A549 (cell line): ENCODE measurements around the gene B9D2.

Experiments used
- CBX8 ChIP-seq: fragments of 200-600 bp; sonication (generic); IDR thresholded peaks from 2 replicates; pipeline ENCODE4 v1.6.1; 2016
- ESRRA ChIP-seq: fragments of 150-350 bp; IDR thresholded peaks from 2 replicates; pipeline ENCODE4 v1.6.1; 2014; ENCODE audit warnings: mild to moderate bottlenecking, low read length, borderline replicate concordance
- HDAC2 ChIP-seq: fragments of 200-600 bp; sonication (generic); IDR thresholded peaks from 2 replicates; pipeline ENCODE4 v1.6.1; 2016
- RAD21 ChIP-seq, 2 experiments: fragments of >200 bp in 1 of 2; sonication (Bioruptor Twin) in 1 of 2; formaldehyde crosslinking in 1 of 2; IDR thresholded peaks in 1 of 2; conservative IDR thresholded peaks in 1 of 2; 2 replicates in 1 of 2; 3 replicates in 1 of 2; pipeline ENCODE4 v1.6.1; 2012 to 2018; ENCODE audit warnings: inconsistent platforms in 1 of 2
- TF ChIP-seq, protein P1 (sequence below): fragments of >200 bp; sonication (Bioruptor Twin); formaldehyde crosslinking; IDR thresholded peaks from 3 replicates; pipeline ENCODE4 v1.5.1; 2016
- TF ChIP-seq, protein P2 (sequence below): fragments of 200-600 bp; sonication (generic); IDR thresholded peaks from 2 replicates; pipeline ENCODE4 v1.6.1; 2016; ENCODE audit warnings: antibody characterized with exemption, mild to moderate bottlenecking, moderate library complexity

DNA sequence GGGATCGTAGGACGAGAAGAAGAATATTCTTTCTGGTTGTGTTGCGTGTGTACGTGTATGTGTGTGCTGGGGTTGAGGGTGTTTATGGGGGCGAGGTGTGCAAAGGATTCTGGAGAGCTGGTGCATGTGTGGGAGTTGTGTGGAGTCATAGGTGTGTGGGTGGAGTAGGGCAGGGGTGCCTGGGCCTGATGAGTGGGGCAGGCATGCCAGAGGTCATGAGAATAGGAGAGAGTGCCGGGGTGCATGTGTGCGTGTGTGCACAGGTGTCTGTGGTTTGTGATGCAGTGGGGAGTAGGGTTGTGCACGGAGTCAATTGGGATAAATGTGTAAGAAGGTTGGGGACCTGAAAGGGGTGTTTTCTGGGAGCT lies 13.0 kb upstream of the B9D2 start:
- no peak for TF ChIP-seq RAD21 (conservative IDR thresholded peaks at IDR 0.05 in 1 of 2, IDR thresholded peaks at IDR 0.05 in 1 of 2)
- no peak for TF ChIP-seq CBX8
- no peak for TF ChIP-seq HDAC2
- TF ChIP-seq, protein P1, sequence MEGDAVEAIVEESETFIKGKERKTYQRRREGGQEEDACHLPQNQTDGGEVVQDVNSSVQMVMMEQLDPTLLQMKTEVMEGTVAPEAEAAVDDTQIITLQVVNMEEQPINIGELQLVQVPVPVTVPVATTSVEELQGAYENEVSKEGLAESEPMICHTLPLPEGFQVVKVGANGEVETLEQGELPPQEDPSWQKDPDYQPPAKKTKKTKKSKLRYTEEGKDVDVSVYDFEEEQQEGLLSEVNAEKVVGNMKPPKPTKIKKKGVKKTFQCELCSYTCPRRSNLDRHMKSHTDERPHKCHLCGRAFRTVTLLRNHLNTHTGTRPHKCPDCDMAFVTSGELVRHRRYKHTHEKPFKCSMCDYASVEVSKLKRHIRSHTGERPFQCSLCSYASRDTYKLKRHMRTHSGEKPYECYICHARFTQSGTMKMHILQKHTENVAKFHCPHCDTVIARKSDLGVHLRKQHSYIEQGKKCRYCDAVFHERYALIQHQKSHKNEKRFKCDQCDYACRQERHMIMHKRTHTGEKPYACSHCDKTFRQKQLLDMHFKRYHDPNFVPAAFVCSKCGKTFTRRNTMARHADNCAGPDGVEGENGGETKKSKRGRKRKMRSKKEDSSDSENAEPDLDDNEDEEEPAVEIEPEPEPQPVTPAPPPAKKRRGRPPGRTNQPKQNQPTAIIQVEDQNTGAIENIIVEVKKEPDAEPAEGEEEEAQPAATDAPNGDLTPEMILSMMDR: no peak
- no peak for TF ChIP-seq ESRRA
- TF ChIP-seq, protein P2, sequence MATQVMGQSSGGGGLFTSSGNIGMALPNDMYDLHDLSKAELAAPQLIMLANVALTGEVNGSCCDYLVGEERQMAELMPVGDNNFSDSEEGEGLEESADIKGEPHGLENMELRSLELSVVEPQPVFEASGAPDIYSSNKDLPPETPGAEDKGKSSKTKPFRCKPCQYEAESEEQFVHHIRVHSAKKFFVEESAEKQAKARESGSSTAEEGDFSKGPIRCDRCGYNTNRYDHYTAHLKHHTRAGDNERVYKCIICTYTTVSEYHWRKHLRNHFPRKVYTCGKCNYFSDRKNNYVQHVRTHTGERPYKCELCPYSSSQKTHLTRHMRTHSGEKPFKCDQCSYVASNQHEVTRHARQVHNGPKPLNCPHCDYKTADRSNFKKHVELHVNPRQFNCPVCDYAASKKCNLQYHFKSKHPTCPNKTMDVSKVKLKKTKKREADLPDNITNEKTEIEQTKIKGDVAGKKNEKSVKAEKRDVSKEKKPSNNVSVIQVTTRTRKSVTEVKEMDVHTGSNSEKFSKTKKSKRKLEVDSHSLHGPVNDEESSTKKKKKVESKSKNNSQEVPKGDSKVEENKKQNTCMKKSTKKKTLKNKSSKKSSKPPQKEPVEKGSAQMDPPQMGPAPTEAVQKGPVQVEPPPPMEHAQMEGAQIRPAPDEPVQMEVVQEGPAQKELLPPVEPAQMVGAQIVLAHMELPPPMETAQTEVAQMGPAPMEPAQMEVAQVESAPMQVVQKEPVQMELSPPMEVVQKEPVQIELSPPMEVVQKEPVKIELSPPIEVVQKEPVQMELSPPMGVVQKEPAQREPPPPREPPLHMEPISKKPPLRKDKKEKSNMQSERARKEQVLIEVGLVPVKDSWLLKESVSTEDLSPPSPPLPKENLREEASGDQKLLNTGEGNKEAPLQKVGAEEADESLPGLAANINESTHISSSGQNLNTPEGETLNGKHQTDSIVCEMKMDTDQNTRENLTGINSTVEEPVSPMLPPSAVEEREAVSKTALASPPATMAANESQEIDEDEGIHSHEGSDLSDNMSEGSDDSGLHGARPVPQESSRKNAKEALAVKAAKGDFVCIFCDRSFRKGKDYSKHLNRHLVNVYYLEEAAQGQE: no peak
